HUES64 (cell line): ENCODE measurements around the gene AGPAT2.

ENCODE experiments used
- H3K27ac ChIP-seq: 2 replicates; pipeline ENCODE4 v1.7.0; 2013; ENCODE audit warnings: low read depth, low read length, inconsistent platforms
- H3K27me3 ChIP-seq: 2 replicates; pipeline ENCODE4 v1.6.1; 2013; ENCODE audit warnings: mild to moderate bottlenecking, low read length; ENCODE audit not compliant: insufficient read depth
- H3K36me3 ChIP-seq: 2 replicates; pipeline ENCODE4 v1.6.1; 2013; ENCODE audit warnings: mild to moderate bottlenecking, low read length; ENCODE audit not compliant: insufficient read depth
- H3K4me1 ChIP-seq: 2 replicates; pipeline ENCODE4 v1.6.1; 2013; ENCODE audit warnings: mild to moderate bottlenecking, low read length, moderate library complexity; ENCODE audit not compliant: insufficient read depth
- H3K4me3 ChIP-seq: 2 replicates; pipeline ENCODE4 v1.5.1; 2013; ENCODE audit warnings: mild to moderate bottlenecking, low read length, moderate library complexity
- H3K9ac ChIP-seq: 2 replicates; pipeline ENCODE4 v1.6.1; 2013; ENCODE audit warnings: mild to moderate bottlenecking, low read depth, low read length
- H3K9me3 ChIP-seq: 2 replicates; pipeline ENCODE4 v1.6.1; 2013; ENCODE audit warnings: low read depth, low read length; ENCODE audit not compliant: insufficient read depth
- WGBS: fragments of 150-250, 120-280 bp; methylation state at CpG from one replicate; pipeline ENCODE4 v1.1.7; 2013; ENCODE audit warnings: missing lambda C conversion rate; 5-methylcytosine and 5-hydroxymethylcytosine counted together

The AGPAT2 gene

DNA sequence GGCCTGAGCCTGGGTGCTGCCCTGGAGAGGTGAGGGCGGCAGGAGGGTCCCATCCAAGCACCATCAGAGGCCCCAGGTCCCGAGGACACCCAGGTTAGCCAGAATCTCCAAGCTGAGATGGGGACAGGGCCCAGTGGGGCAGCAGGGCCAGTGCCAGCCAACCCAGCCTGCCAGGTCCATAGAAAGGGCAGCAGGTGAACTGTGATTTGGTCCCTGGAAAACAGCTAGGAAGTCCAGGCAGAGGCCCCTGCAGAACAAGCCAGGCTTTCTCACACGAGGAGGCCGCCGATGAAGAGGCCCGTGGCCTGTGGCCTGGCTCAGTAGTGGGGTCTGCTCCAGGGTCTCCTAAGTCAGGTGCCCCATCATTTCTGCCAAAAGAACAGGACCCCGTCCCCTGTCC, 2.0 kb downstream of the AGPAT2 start:
- Histone ChIP-seq H3K4me3 (no peak overlapping the region), H3K27ac (no peak overlapping the region), H3K9me3 (no peaks in the 10 kb centered on the region), H3K4me1 (0 out of 2 replicates have a peak, but pooled peaks cover 5% of the 10 kb centered on the region), H3K27me3 (peaks cover 20% of the 10 kb centered on the region), H3K36me3 (no peaks in the 10 kb centered on the region), H3K9ac (no peak overlapping the region)
- WGBS: 91% methylated on average over 7 of the region's 7 CpGs

GRCh38 chr9:136684799-136685198, 2.5 kb downstream of the AGPAT2 start:
- Histone ChIP-seq H3K27me3 (peaks cover 20% of the 10 kb centered on the region), H3K9me3 (no peaks in the 10 kb centered on the region), H3K4me1 (0 out of 2 replicates have a peak, but pooled peaks cover 5% of the 10 kb centered on the region), H3K27ac (no peak overlapping the region), H3K36me3 (no peaks in the 10 kb centered on the region), H3K4me3 (no peak overlapping the region), H3K9ac (no peak overlapping the region)
- 89% methylated on average over 15 of the region's 15 CpGs for WGBS

DNA sequence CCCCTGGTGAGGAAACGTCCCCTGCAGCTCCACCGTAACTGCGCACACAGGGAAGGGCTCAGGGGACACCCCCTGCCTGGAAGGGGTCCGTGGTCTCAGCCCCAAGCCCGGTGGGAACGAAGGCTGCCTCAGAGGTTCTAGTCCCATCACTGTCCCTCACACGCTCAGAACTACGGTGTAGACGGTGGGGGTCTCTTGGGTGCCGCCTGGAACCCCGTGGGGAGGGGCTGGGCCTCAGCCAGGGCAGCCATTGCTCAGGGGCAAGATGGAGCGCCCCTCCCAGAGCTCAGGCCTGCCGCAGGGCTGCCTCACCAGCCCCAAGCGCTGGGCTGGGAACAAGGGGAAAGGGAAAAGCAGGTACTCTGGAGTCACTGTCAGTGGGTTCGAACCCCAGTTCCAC, 2.9 kb downstream of the AGPAT2 start:
- no peak overlapping the region for H3K4me3 ChIP-seq
- no peaks in the 10 kb centered on the region for H3K36me3 ChIP-seq
- no peak overlapping the region for H3K27ac ChIP-seq
- no peak overlapping the region for H3K9ac ChIP-seq
- 0 out of 2 replicates have a peak, but pooled peaks cover 5% of the 10 kb centered on the region for H3K4me1 ChIP-seq
- H3K27me3 ChIP-seq: peaks cover 20% of the 10 kb centered on the region
- no peaks in the 10 kb centered on the region for H3K9me3 ChIP-seq
- WGBS: 86% methylated on average over 15 of the region's 15 CpGs

- WGBS: 93% methylated on average over 14 of the region's 14 CpGs
- Histone ChIP-seq H3K4me1 (0 out of 2 replicates have a peak, but pooled peaks cover 5% of the 10 kb centered on the region), H3K9me3 (no peaks in the 10 kb centered on the region), H3K27ac (no peak overlapping the region), H3K4me3 (no peak overlapping the region), H3K27me3 (peaks cover 20% of the 10 kb centered on the region), H3K9ac (no peak overlapping the region), H3K36me3 (no peaks in the 10 kb centered on the region)
Observed at GRCh38 chr9:136683755-136684154, 3.5 kb downstream of the AGPAT2 start.

DNA sequence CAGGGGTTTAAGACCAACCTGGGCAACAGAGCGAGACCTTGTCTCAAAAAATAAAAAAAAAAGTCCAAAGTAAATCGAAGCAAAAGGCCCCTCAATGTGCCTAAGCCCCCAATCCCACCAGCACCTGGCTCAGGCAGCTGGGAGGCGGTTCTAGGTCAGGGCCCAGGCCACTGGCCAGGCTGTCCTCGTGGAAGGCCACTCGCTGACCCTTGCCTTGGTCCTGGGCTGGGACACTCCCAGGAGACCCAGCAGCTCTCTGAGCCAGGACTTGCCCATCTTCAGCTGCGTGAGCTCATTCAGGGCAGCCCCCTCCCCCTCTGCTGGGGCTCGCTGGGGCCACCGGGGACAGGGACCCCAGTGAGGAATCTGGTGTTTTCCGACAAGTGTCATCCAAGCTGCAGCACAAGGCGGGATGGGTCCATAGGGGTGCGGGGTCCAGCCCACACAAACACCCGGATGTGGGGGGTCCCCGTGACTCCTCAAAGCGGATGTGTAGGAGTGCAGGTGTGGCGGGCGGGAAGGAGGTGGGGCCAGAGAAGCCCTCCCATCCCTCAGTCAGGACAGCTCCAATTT, 4.0 kb downstream of the AGPAT2 start:
- Histone ChIP-seq H3K27ac (no peak overlapping the region), H3K9ac (no peak overlapping the region), H3K36me3 (no peaks in the 10 kb centered on the region), H3K9me3 (no peaks in the 10 kb centered on the region), H3K4me1 (0 out of 2 replicates have a peak, but pooled peaks cover 5% of the 10 kb centered on the region), H3K27me3 (peaks cover 20% of the 10 kb centered on the region), H3K4me3 (no peak overlapping the region)
- 88% methylated on average over 16 of the region's 16 CpGs for WGBS

DNA sequence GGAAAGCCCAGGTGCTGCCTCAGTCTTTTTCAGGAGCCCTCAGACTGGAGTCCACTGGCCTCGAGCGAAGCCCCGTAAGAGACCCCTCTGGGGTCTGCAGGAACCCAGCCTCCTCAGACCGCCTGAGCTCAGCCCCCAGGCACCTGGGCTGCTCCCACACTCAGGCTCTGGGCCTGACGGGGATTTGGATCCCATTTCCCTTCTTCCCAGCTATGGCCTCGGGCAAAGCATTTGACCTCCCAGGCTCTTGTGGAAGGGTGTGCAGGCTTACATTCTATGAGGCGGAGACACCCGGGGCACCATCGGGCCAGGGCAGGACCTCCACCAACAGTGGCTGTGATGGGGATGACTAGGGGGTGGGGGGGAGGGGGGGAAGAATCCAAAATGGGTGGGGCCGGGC, 4.5 kb downstream of the AGPAT2 start:
- Histone ChIP-seq H3K27me3 (peaks cover 16% of the 10 kb centered on the region), H3K4me3 (no peak overlapping the region), H3K4me1 (0 out of 2 replicates have a peak, but pooled peaks cover 5% of the 10 kb centered on the region), H3K36me3 (no peaks in the 10 kb centered on the region), H3K9ac (no peak overlapping the region), H3K9me3 (no peaks in the 10 kb centered on the region), H3K27ac (no peak overlapping the region)
- 79% methylated on average over 10 of the region's 10 CpGs for WGBS

DNA sequence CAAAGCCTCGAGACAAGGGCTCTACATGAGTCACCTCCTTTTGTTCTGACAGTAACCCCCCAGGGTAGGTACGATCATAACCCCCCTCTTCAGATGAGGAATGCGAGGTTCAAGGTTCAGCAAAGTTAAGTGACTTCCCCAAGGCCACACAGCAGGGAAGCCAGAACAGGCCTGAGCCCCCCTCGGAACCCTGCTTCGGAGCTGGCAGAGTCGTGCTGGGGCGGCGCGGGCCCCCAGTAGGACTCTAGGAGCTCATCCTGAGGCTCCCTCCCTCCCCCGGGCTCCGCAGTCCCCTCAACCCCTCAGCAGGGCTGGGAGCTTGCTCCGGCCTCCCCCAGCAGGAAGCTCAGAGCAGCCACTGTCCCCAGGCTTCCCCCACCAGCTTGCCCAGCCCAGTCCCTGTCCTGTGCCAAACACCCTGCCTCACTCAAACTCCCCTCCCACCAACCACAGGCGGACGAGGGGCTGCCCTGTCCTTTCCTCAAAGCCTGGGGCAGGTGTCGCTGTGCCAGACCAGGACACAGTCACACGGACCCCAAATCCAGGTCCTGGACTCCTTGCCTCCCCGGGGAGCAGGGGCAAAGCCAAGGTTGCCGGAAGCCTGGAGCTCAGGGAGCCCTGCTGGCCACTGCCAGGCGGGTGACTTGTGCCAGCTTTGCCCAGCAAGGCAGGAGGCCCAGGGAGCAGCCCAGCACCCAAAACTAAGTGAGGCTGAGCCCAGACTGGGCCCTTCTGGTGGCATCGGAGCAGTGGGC, 5.1 kb downstream of the AGPAT2 start:
- no peak overlapping the region for H3K27ac ChIP-seq
- H3K27me3 ChIP-seq: peaks cover 14% of the 10 kb centered on the region
- 74% methylated on average over 20 of the region's 20 CpGs for WGBS
- H3K9me3 ChIP-seq: no peaks in the 10 kb centered on the region
- H3K9ac ChIP-seq: no peak overlapping the region
- 0 out of 2 replicates have a peak, but pooled peaks cover 5% of the 10 kb centered on the region for H3K4me1 ChIP-seq
- H3K4me3 ChIP-seq: no peak overlapping the region
- H3K36me3 ChIP-seq: no peaks in the 10 kb centered on the region

DNA sequence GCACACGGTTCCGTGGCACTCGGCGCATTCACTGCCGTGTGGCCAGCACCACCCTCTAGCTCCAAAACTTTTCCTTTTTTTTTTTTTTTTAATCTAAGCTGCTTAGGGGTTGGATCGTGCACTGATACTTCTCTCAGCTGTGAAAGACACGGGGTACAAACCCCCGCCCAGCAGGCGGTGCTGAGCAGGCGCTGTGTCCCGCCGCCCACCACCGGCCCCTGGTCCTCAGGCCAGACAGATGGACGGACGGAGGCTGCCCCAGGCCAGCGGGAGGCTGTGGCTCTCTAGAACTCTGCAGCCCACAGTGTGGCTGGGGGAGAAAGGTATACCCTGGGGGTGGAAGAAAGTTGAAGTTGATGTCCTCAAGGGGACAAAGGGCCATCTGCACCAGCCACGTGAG, 6.2 kb downstream of the AGPAT2 start:
- H3K4me3 ChIP-seq: no peak overlapping the region
- H3K9me3 ChIP-seq: no peaks in the 10 kb centered on the region
- H3K27me3 ChIP-seq: peaks cover 5% of the 10 kb centered on the region
- H3K27ac ChIP-seq: no peak overlapping the region
- no peaks in the 10 kb centered on the region for H3K36me3 ChIP-seq
- no peak overlapping the region for H3K9ac ChIP-seq
- H3K4me1 ChIP-seq: 0 out of 2 replicates have a peak, but pooled peaks cover 3% of the 10 kb centered on the region
- 93% methylated on average over 17 of the region's 17 CpGs for WGBS

DNA sequence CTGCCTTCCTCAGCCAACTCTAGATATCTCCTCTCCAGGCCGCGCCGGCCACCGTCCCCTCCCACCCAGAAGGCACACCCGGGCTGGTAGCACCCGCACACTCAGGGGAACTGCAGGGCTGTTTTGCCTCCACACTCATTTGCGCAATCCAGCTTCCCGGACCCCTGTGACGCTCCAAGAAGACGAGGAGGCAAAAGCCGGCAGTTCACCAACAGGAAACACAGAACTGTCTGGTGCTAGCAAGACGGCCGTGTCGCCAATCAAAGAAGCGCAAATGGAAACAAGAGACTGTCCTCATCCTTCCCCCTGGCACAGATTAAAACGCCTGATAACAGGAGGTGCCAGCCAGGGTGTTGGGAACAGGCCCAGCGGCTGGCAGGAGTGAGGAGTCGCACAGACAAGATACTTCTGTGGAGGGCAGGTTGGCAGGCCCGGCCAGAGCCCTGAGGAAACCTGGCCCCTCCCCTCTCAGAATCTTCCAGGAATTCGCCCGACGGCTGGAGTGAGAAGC, 7.8 kb downstream of the AGPAT2 start:
- 0 out of 2 replicates have a peak, but pooled peaks cover under 1% of the 10 kb centered on the region for H3K36me3 ChIP-seq
- H3K27me3 ChIP-seq: no peaks in the 10 kb centered on the region
- H3K9me3 ChIP-seq: no peaks in the 10 kb centered on the region
- no peak overlapping the region for H3K9ac ChIP-seq
- H3K4me3 ChIP-seq: no peak overlapping the region
- H3K27ac ChIP-seq: no peak overlapping the region
- 85% methylated on average over 22 of the region's 22 CpGs for WGBS
- H3K4me1 ChIP-seq: no peaks in the 10 kb centered on the region

GRCh38 chr9:136678624-136679023, 8.6 kb downstream of the AGPAT2 start:
- no peaks in the 10 kb centered on the region for H3K9me3 ChIP-seq
- WGBS: 91% methylated on average over 6 of the region's 6 CpGs
- no peaks in the 10 kb centered on the region for H3K4me1 ChIP-seq
- H3K27me3 ChIP-seq: no peaks in the 10 kb centered on the region
- no peak overlapping the region for H3K9ac ChIP-seq
- no peak overlapping the region for H3K27ac ChIP-seq
- H3K4me3 ChIP-seq: no peak overlapping the region
- H3K36me3 ChIP-seq: 0 out of 2 replicates have a peak, but pooled peaks cover 3% of the 10 kb centered on the region

GRCh38 chr9:136678034-136678433, 9.2 kb downstream of the AGPAT2 start:
- H3K4me3 ChIP-seq: no peak overlapping the region
- no peak overlapping the region for H3K27ac ChIP-seq
- H3K4me1 ChIP-seq: no peaks in the 10 kb centered on the region
- H3K36me3 ChIP-seq: 0 out of 2 replicates have a peak, but pooled peaks cover 3% of the 10 kb centered on the region
- WGBS: 95% methylated on average over 15 of the region's 15 CpGs
- H3K9ac ChIP-seq: no peak overlapping the region
- no peaks in the 10 kb centered on the region for H3K9me3 ChIP-seq
- no peaks in the 10 kb centered on the region for H3K27me3 ChIP-seq
